Stimulated activated naive CD4-positive, alpha-beta T cell treated with Interleukin-2 at 50 U/mL for 16 hours (primary cell): ENCODE data around the gene MRPS35.
"Not testable (repeated sequence)": the region's sequence is repeated elsewhere in the genome, so short reads cannot be mapped to it uniquely, and the experiment has no call there.

Experiments
- DNase-seq: peaks from one replicate; lab custom pipeline; 2025; lab: John Stamatoyannopoulos, UW

The MRPS35 gene

DNA sequence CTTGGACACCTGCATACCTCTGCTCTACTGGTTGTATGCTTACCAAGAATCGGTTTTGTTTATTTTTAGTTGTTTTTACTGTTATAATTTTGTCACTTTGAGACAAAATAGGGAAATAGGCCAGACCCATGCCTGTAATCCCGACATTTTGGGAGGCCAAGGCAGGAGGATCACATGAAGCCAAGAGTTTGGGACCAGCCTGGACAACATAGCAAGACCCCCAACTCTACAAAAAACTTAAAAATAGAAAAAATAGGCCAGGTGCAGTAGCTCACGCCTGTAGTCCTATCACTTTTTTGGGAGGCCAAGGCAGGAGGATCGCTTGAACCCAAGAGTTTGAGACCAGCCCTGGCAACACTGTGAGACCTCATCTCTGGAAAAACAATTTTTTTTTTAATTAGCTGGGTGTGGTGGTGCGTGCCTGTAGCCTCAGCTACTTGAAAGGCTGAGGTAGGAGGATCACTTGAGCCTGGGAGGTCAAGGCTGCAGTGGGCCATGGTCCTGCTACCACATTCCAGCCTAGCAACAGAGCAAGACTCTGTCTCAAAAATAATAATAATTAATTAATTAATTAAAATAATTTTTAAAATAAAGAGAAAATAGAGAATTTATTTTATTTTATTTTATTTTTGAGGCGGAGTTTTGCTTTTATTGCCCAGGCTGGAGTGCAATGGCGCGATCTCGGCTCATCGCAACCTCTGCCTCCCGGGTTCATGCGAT is 1.3 kb upstream of the MRPS35 start:
- DNase-seq: no peak

DNA sequence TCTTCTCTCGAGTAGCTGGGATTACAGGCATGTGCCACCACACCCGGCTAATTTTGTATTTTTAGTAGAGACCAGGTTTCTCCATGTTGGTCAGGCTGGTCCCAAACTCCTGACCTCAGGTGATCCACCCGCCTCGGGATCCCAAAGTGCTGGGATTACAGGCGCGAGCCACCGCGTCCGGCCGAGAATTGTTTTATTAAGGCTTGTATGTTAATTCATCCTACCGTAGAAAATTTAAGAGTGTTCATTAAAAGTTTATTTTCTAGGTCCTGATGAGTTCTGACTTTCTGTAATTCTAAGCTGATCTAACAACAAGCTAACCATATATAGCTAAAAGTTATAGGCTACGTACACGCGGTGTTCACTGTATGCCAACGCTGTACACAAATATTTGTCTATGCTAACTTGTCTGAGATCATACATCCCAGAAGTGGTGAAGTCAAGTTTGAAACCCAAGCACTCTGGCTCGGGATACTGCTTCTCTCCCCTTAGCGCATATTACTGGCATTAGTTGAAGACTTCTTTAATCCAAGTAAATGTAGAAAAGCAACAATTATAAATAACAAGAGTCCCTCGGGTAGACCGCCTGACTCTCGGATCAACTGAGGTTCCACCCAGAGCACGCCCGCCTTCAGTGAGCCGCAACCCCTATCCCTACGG is 570 bp upstream of the MRPS35 start:
- DNase-seq: no peak

DNA sequence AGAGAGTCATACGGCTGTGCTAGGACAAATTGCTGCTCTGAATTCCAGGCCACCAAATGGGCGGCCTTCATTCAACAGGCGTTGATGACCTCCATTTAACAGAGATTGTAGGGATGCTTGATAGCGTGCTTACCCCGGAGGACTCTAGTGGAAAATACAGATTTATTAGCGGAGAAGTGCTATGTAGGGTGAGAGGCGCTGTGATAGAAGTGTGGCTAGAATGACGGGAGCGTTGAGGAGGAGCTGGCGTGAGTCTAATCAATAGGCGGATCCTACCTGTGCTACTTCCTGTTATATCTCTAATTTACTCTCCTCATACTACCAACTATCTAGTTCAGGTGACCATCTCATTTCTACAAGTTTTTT is 668 bp downstream of the MRPS35 start:
- DNase-seq: no peak

DNA sequence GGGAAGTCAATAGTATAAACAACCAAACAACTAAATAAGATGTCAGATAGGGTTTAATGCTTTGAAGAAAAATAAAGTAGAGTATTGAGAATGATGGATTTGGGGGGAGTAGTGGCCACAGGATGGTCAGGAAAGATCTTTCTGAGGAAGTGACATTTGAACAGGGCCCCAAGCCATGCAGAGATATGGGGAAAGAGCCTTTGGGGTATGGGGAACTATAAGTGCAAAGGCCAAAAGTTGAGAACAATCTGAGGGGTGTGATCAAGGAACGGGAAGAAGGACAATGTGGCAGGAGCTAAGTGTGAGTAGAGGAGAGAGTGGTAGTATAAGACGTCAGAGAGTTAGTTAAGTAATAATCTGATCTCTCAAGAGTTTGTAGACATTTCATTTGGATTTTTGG is 1.3 kb downstream of the MRPS35 start:
- DNase-seq: no peak

DNA sequence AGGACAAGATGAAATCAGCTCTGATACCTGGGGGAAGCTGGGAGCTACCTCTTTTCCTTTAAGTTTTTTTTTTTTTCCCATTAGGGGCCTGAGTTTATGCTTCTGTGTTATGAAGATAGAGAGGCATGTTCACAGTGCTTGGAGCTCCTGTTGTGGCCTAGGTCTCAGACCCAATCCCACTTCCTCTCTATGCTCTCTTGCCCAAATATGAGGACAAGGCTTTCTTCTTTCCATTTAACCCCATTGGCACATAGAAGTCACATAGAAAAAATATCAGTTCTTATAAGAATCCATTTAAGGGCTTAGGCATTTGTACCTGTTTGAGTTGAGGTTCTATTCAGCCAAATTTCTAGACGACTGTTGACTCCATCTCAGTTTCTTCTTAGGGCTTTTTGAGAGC is 12.6 kb downstream of the MRPS35 start:
- DNase-seq: no peak

DNA sequence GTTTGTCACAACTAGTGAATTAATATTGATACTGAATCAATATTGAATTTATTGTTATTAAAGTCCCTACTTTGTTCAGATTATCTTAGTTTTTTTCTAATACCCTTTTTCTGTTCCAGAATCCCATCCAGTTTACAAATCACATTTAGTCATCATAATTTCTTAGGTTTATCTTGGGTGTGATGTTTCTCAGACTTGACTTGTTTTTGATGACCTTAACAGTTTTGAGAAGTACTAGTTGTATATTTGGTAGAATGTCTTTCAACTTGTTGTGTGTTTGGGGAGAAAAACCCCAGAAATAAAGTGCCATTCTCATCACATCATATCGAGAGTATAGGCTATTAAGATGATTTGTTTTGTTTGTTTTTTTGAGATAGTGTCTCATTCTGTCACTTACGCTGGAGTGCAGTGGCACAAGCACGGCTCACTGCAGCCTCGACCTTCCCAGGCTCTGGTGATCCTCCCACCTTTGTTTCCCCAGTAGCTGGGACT is 19.5 kb downstream of the MRPS35 start:
- no peak for DNase-seq

DNA sequence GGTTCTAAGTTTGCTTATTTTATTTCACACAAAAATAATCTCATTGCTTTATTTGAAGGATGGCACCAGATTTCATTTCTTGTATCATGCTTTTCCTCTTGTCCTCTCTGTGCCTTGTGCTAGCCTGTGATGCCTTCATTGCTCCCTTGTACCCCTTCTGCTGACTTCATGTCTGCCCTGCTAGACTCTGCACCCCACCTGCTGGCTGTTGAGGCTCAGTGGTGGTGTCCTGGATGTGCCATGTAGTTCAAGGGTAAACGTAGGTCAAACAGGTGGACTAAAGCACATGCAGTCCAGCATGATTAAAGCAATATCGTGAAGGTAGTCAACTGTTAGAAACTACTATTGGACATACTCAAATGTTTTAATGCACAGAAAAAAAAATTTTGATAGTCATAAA is 21.6 kb downstream of the MRPS35 start:
- DNase-seq: no peak

DNA sequence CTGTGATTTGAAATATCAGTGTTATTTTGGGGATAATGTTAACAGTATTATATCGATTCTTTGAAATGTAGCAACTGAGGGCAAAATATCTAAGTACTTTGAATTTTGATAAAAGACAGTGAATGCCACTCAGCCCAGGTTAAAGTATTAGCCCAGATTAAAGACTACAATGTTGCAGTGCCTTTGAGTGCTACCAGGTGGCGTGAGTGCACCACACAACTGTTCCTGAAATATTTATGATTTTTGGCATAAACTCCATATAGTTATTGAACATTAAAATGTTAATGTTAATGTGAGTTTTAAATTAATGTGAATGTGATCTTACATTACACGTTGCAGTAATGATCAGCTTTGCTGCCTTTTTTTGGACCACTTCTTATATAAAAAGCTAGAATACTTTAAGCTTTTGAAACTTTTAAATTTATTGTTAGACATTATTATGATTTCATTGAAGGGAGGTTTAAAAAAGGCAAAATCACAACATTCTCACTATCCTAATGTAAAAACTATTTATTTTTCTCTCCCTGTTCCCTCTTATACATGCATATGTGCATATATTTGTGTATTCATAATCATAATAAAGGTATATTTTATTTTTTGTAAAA is 22.5 kb downstream of the MRPS35 start:
- DNase-seq: no peak

DNA sequence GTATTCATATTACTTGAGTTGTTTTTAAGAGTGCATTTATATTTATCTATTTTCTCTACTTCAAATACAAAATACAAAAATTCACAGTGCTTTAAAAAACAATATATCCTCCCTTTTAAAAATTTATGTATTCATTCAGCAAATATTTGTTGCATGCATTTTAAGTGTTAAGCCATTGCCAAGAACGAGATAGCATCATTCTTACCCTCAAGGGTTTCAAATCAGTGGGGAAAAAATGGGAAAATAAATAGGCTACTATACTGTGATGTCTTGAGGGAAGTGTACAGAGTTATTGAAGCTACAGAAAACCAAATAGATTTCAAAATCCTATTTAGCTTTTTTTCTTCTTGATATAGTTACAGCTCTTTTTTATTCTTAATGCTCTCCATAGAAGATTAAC is 23.2 kb downstream of the MRPS35 start:
- DNase-seq: no peak

DNA sequence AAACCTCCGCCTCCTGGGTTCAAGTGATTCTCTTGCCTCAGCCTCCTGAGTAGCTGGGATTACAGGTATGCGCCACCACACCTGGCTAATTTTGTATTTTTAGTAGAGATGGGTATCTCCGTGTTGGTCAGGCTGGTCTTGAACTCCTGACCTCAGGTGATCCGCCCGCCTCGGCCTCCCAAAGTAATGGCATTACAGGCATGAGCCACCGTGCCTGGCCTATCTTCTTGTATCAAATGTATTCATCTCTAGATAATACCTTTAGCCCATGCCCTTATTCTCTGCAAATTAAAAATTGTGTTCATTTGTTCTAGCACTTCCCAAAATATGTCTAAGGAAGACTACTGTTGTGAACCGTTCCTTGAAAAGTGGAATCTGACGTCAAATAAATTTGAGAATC is 23.7 kb downstream of the MRPS35 start:
- not testable (repeated sequence) for DNase-seq

DNA sequence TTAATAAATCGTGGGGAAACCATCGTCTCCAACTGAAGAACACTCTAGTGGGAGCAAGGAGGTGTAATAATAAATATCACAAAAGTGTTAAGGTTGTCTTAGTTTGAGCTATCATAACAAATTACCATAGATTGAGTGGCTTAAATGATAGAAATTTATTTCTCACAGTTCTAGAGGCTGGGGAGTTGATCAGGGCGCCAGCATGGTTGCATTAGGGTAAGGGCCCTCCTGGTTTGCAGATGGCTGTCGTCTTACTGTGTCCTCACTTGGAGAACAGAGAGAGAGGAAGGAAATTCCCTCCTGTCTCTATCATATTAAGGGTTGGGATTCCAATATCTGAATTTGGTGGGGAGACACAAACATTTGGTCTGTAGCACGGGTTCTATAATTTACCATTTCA is 33.0 kb downstream of the MRPS35 start:
- DNase-seq: no peak

DNA sequence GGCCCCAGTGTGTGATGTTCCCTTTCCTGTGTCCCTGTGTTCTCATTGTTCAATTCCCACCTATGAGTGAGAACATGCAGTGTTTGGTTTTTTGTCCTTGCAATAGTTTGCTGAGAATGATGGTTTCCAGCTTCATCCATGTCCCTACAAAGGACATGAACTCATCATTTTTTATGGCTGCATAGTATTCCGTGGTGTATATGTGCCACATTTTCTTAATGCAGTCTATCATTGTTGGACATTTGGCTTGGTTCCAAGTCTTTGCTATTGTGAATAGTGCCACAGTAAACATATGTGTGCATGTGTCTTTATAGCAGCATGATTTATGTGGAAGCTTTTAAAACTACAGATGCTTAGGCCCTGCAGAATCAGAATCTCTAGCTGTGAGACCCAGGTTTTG is 35.1 kb downstream of the MRPS35 start:
- DNase-seq: not testable (repeated sequence)

DNA sequence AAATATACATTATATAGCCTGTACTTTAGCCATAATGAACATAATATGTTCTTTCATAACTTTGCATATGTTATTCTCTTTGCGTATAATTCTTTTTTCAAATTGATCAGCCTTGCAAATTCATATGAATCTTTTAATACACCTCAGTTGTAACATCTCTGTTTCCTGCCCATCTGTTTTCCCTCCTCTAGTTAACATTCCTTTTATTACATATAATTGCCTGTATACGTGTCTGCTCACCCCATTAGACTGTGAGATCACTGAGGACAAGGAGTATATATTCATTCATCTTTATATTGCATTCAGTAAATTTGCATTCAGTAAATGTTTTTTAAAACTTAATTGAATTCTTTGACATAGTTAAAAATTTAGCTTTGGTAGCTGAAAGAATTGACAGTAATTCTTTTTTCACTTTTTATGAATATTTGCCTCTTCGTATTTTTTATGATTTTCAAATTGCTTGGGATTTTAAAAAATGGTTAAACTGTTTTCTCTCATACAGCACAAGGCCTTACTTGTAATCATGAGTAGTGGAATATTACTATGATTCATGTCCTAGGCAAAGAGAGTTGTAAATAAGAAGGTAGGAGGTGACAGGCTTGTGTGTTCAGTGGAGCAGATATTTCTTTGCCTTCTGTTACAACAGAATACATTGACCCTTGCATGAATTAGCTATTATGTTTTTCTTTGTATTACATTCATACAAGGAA is 36.6 kb downstream of the MRPS35 start:
- DNase-seq: no peak

DNA sequence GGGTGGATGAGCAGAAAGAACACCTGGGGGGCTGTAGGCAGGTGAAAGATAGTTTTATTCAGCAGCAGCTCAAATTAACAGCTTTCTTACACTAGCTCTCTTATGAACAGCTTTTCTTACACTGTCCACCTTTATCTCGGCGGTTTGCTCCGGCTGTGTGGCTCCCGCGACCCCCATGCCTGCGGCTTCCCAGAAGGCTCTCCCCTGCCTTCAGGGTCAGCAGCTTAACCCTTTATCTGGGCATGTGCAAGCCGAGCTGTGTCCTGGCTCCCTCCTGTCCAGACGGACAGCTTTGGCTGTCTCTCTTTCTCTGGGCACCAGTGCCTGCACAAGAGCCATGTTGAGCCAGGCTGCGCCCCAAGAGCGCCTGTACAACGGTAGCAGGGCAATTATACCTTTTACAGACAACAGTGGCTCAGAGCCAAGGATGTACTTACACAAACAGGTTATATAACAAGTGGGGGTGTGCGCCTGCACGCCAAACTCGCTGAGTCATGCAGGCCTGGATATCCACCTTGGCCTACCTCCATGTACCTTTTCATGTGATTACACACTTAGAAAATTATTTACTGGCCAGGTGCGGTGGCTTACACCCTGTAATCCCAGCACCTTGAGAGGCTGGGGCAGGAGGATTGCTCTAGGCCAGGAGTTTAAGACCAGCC is 40.9 kb downstream of the MRPS35 start:
- DNase-seq: no peak

DNA sequence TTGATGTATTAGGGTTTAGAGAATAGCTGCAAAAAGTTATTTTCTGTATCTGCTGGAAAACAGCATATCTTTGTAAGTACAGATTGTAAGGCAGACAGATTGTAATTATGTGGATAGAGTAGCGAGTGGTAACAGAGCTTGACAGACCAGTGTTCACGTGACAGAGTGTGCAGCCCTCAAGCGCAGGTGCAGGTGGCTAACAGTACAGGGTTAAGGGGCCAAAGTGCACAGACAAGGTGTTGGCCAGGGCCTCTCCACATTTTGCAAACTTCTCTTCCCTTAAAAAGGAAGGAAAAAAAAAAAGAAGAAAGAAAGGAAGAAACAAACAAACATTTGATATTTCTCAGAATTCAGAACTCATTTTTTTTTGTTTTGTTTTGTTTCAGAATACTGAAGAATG is 44.2 kb downstream of the MRPS35 start:
- no peak for DNase-seq

DNA sequence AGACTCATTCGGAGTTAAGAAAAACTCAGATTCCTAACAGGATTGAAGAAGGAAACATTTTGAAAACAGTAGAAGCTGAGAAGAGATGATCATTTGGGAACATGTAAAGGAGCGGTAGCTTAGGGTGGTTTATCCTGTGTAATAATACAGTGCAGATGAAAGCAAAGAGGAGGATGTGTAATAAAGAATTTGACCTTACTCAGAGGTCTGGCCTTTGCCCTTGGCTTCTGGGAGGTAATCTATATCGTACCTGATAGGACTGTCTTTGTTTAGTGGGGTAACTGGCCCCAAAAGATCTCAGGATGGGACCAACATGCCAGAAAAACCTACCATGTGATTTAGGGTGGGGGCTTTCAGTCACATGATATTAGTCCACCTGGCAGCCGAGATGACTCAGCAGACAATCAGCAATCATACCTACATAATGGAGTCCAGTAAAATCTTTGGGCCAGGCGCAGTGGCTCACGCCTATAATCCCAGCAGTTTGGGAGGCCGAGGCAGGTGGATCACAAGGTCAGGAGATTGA is 46.1 kb downstream of the MRPS35 start:
- no peak for DNase-seq

DNA sequence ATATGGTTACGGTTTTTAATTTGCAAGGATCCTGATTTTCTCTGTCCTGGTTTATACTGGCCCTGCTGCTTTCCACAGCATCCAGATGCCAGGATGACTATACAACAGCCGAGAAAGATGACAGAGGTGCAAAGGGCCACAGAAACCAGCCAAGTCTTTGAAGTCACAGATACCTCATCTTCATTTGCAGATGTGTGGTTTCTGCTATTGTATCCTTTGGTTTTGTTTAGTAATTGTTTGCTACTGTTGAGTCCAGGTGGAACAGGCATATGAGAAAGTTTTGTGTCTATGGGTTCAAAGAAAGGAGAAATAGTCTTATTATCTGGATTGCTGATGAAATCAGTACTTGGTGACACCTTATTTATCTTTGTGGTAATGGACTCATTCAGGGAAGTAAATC is 52.1 kb downstream of the MRPS35 start:
- DNase-seq: no peak

DNA sequence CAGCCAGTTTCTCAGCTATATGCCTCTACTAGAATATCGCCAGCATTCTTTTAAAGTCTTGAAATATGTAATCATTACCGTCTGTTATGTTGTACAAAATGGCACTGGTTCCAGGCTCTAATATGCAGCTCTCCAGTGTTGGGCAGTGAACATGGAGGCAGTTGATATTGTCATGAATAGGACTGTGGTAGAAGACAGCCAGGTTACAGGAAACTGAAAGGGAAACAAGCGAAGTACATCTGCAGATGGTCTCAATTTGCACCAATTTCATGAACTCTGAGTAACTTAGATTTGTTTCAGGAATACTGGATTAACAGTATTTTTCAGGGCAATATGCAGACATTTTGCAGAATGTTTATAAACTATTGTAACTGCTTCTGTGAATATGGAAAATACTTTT is 56.0 kb downstream of the MRPS35 start:
- no peak for DNase-seq

DNA sequence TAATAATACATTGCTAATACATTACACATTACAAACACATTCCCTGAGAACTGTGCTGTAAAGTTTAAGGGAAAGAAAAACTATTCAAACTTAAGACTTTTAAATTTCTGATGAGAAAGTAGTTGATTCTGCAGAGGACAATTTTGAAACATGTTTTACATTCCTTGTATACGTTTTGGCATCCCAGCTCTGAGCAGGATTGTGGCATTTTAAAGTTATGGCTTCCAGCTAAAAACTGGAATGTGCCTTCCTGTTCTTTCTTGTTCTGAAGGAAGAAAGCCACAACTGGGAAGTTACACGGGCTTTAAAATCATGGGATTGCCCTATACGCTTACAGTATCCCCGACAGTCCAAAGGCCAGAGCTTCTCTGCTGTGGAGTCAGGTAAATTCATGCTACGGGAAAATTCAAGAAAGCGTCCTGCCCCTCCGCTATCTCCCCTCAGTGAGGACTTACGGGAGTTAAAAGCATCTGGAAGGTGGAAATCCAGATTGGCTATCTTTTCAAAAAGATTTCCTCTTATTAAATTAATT is 58.6 kb downstream of the MRPS35 start:
- DNase-seq: no peak

DNA sequence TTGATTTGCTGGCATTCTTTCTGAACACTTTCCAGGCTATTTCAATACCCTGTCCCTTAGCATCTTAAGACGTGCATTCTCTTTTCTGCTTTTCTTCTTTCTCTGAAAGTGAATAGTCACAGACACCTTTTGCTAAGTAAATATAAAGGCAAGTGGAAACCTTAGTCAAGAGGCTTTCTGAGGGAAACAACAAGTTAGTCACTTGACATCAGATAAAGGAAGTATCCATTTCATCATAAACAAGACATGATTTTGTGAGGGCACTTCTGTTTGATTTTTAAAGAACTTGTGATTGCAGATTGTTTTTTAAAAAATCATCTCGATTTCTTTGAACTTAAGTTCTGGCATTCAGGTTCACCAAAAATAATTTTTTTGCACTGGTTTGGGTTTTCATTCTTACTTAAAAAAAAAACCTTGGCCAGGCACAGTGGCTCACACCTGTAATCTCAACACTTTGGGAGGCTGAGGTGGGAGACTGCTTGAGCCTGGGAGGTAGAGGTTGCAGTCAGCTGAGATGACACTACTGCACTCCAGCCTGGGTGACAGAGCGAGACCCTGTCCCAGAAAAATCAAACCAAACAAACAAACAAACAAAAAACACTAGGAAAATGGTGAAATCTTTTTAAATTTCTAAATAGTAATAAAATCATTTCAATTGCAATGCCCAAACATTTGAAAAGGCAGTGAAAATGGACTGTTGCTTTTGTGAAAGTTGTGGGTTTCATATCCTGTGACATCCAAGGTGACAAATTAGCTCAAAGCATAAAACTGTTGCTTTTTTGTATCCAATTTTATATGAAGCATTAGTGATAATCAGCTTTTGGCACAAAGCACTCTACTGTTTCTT is 61.1 kb downstream of the MRPS35 start:
- DNase-seq: no peak
